ENCODE results near the gene AP1G1.
"Not testable (repeated sequence)": the region's sequence is repeated elsewhere in the genome, so short reads cannot be mapped to it uniquely, and the experiment has no call there.

DNA sequence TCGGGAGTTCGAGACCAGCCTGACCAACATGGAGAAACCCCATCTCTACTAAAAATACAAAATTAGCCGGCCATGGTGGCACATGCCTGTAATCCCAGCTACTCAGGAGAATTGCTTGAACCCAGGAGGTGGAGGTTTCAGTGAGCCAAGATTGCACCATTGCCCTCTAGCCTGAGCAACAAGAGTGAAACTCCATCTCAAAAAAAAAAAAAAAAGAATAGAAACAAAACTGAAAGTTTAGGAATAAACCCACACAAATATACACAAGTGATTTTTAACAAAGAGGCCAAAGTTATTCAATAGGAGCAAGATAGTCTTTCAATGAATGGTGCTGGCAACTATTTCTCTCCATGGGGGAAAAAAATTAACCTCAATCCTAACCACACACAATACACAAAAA lies 18.3 kb downstream of the AP1G1 start:
- TF ChIP-seq, protein P1, sequence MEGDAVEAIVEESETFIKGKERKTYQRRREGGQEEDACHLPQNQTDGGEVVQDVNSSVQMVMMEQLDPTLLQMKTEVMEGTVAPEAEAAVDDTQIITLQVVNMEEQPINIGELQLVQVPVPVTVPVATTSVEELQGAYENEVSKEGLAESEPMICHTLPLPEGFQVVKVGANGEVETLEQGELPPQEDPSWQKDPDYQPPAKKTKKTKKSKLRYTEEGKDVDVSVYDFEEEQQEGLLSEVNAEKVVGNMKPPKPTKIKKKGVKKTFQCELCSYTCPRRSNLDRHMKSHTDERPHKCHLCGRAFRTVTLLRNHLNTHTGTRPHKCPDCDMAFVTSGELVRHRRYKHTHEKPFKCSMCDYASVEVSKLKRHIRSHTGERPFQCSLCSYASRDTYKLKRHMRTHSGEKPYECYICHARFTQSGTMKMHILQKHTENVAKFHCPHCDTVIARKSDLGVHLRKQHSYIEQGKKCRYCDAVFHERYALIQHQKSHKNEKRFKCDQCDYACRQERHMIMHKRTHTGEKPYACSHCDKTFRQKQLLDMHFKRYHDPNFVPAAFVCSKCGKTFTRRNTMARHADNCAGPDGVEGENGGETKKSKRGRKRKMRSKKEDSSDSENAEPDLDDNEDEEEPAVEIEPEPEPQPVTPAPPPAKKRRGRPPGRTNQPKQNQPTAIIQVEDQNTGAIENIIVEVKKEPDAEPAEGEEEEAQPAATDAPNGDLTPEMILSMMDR (conservative IDR thresholded peaks at IDR 0.05; ENCODE audit: low read depth, low read length), result not testable (repeated sequence)
- not testable (repeated sequence) for TF ChIP-seq EZH2 (IDR thresholded peaks at IDR 0.05; ENCODE audit: borderline replicate concordance, low read depth, low read length, poor library complexity, severe bottlenecking)

All from A673 (cell line).